Transverse colon (tissue), 4 donors: ENCODE results near the gene KCNV2. TPM values are rescaled to one million over a fixed set of nuclear protein-coding genes. Genes with fewer than 3 reads are reported as not detected.

ENCODE experiments used
- DNase-seq: peaks from one replicate; pipeline ENCODE4 v3.0.0-alpha.2; 2019
- H3K27ac ChIP-seq, 4 donors: fragments of 200-600 bp; sonication (generic); 2 replicates each; pipeline ENCODE4 v1.5.1; 2016 to 2018; ENCODE audit warnings: inconsistent platforms in 4 of 4
- H3K27me3 ChIP-seq: fragments of 200-600 bp; sonication (generic); 2 replicates; pipeline ENCODE4 v1.5.1; 2017; ENCODE audit warnings: inconsistent platforms
- H3K36me3 ChIP-seq, 4 donors: fragments of 200-600 bp; sonication (generic); 2 replicates each; pipeline ENCODE4 v1.5.1; 2017 to 2019; ENCODE audit warnings: inconsistent platforms in 4 of 4
- H3K4me1 ChIP-seq, 4 donors: fragments of 200-600 bp; sonication (generic); 2 replicates each; pipeline ENCODE4 v1.5.1; 2017 to 2020; ENCODE audit warnings: inconsistent platforms in 4 of 4
- H3K4me3 ChIP-seq, 4 donors: fragments of 200-600 bp; sonication (generic); 1 replicate in 1 of 4; 2 replicates in 3 of 4; pipeline versions ENCODE4 v1.5.1 to v1.6.1; 2017 to 2019; ENCODE audit warnings: inconsistent platforms in 4 of 4
- H3K9me3 ChIP-seq, 2 donors: fragments of 200-600 bp; sonication (generic); 2 replicates each; pipeline ENCODE4 v1.5.1; 2017 to 2019; ENCODE audit warnings: inconsistent platforms in 2 of 2
- EP300 ChIP-seq: sonication (generic); formaldehyde crosslinking; IDR thresholded peaks from one replicate; pipeline ENCODE4 v1.6.1; 2017; ENCODE audit warnings: antibody characterized with exemption, low read depth
- POLR2A ChIP-seq: fragments of 450-650 bp; IDR thresholded peaks from one replicate; pipeline ENCODE4 v1.6.1; 2016; ENCODE audit warnings: antibody characterized with exemption, mild to moderate bottlenecking, moderate library complexity
- POLR2AphosphoS5 ChIP-seq, 3 donors: sonication (generic); formaldehyde crosslinking; IDR thresholded peaks; one replicate each; pipeline ENCODE4 v1.6.1; 2016; ENCODE audit warnings: antibody characterized with exemption in 3 of 3
- WGBS, 2 donors: methylation state at CpG; one replicate each; pipeline ENCODE4 v1.1.5; 2018; ENCODE audit warnings: low coverage in 1 of 2; 5-methylcytosine and 5-hydroxymethylcytosine counted together
- in situ Hi-C, 4 donors: fragments of 200-750 bp; cut with MboI; loops; one replicate each; pipeline versions ENCODE4 v1.15.0 to v1.15.1; 2017; ENCODE audit warnings: low sequenced_read_pairs in 3 of 4, low pct_ligation_motif_present in 1 of 4, low pct_unique_long_range_greater_than_20kb in 1 of 4
- intact Hi-C: fragments of 100-400 bp; cut with DNase I; formaldehyde crosslinking; loops from one replicate; pipeline ENCODE4 v1.15.1; 2023; ENCODE audit warnings: low total_unique reads
- total RNA-seq, 4 donors: library from RNA; depleted of rRNA; stranded (reverse); fragments of >200 nt; gene quantifications; one replicate each; pipeline ENCODE4 v1.1.0, GENCODE V29; 2016
- TF ChIP-seq, protein P1 (sequence below), 5 experiments: fragments of 200-600 bp in 3 of 5; fragments of 450-650 bp in 2 of 5; sonication (generic) in 3 of 5; IDR thresholded peaks; 1 replicate in 2 of 5; 2 replicates in 3 of 5; pipeline ENCODE4 v1.5.1; 2016 to 2017; ENCODE audit warnings: antibody characterized with exemption in 5 of 5, inconsistent platforms in 3 of 5, mild to moderate bottlenecking in 2 of 5, moderate library complexity in 1 of 5

The KCNV2 gene
- total RNA-seq, 4 donors from 2014 or later: not detected

- Histone ChIP-seq H3K4me3 (no peak overlapping the region), H3K27me3 (no peaks in the 10 kb centered on the region), H3K36me3 (no peaks in the 10 kb centered on the region), H3K4me1 (no peaks in the 10 kb centered on the region), H3K27ac (no peak overlapping the region), H3K9me3 (no peaks in the 10 kb centered on the region)
- no peak for DNase-seq
- WGBS, 2 donors: 83 to 89% methylated on average over 8 to 9 of the region's 9 CpGs
- no peak for TF ChIP-seq POLR2A
- TF ChIP-seq EP300: no peak
- TF ChIP-seq, protein P1, sequence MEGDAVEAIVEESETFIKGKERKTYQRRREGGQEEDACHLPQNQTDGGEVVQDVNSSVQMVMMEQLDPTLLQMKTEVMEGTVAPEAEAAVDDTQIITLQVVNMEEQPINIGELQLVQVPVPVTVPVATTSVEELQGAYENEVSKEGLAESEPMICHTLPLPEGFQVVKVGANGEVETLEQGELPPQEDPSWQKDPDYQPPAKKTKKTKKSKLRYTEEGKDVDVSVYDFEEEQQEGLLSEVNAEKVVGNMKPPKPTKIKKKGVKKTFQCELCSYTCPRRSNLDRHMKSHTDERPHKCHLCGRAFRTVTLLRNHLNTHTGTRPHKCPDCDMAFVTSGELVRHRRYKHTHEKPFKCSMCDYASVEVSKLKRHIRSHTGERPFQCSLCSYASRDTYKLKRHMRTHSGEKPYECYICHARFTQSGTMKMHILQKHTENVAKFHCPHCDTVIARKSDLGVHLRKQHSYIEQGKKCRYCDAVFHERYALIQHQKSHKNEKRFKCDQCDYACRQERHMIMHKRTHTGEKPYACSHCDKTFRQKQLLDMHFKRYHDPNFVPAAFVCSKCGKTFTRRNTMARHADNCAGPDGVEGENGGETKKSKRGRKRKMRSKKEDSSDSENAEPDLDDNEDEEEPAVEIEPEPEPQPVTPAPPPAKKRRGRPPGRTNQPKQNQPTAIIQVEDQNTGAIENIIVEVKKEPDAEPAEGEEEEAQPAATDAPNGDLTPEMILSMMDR (IDR thresholded peaks at IDR 0.05): no peak
- no peak for TF ChIP-seq POLR2AphosphoS5 (IDR thresholded peaks at IDR 0.05)
- intact Hi-C loops (no loop called here), in situ Hi-C loops (no loop called here)
Observed at GRCh38 chr9:2745560-2746380, 28.5 kb downstream of the KCNV2 start.

GRCh38 chr9:2749485-2749884 is 32.2 kb downstream of the KCNV2 start:
- 95 to 97% methylated on average over 2 of the region's 2 CpGs for WGBS, 2 donors
- DNase-seq: no peak
- TF ChIP-seq EP300 (no peak), POLR2A (no peak), POLR2AphosphoS5 (IDR thresholded peaks at IDR 0.05) (no peak)
- TF ChIP-seq, protein P1 (IDR thresholded peaks at IDR 0.05): no peak
- intact Hi-C loops: no loop called here
- H3K9me3 ChIP-seq: no peaks in the 10 kb centered on the region
- no peaks in the 10 kb centered on the region for H3K27me3 ChIP-seq
- no peak overlapping the region for H3K27ac ChIP-seq
- no peaks in the 10 kb centered on the region for H3K36me3 ChIP-seq
- H3K4me3 ChIP-seq: no peak overlapping the region
- in situ Hi-C loops: no loop called here
- H3K4me1 ChIP-seq: no peaks in the 10 kb centered on the region

DNA sequence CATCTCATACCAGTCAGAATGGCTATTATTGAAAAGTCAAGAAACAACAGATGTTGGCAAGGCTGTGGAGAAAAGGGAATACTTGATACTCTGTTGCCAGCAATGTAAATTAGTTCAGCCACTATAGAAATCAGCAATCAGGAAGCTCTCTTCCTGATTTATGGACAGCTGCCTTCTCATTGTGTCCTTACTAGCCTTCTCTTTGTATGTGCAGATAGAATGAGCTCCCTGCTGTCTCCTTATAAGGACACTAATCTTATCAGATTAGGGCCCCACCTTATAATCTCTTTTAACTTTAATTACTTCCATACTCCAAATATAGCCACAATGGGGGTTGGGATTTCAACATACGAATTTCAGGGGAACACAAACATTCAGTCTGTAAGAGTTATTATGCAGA is 38.0 kb downstream of the KCNV2 start:
- no peak for DNase-seq
- Histone ChIP-seq H3K27me3 (no peaks in the 10 kb centered on the region), H3K4me3 (no peak overlapping the region), H3K9me3 (no peaks in the 10 kb centered on the region), H3K27ac (no peak overlapping the region), H3K36me3 (no peaks in the 10 kb centered on the region), H3K4me1 (no peaks in the 10 kb centered on the region)
- TF ChIP-seq, protein P1 (IDR thresholded peaks at IDR 0.05): no peak
- TF ChIP-seq EP300: no peak
- no peak for TF ChIP-seq POLR2A
- no peak for TF ChIP-seq POLR2AphosphoS5 (IDR thresholded peaks at IDR 0.05)
- intact Hi-C loops (no loop called here), in situ Hi-C loops (no loop called here)
- 71 to 83% methylated on average over 1 of the region's 1 CpG for WGBS, 2 donors

GRCh38 chr9:2758162-2758897 is 41.0 kb downstream of the KCNV2 start:
- no peak overlapping the region for H3K27ac ChIP-seq
- DNase-seq: no peak
- TF ChIP-seq POLR2AphosphoS5 (IDR thresholded peaks at IDR 0.05): no peak
- no peak for TF ChIP-seq EP300
- TF ChIP-seq POLR2A: no peak
- TF ChIP-seq, protein P1 (IDR thresholded peaks at IDR 0.05): no peak
- H3K4me1 ChIP-seq: no peaks in the 10 kb centered on the region
- H3K36me3 ChIP-seq: no peaks in the 10 kb centered on the region
- no peak overlapping the region for H3K4me3 ChIP-seq
- intact Hi-C loops (no loop called here), in situ Hi-C loops (no loop called here)
- no peaks in the 10 kb centered on the region for H3K9me3 ChIP-seq
- 67 to 71% methylated on average over 2 of the region's 2 CpGs for WGBS, 2 donors
- H3K27me3 ChIP-seq: no peaks in the 10 kb centered on the region
